Activated CD8-positive, alpha-beta memory T cell treated with anti-CD3 and anti-CD28 coated beads for 1 hour (primary cell): ENCODE measurements around the gene ADCY1.
"Not testable (repeated sequence)": the region's sequence is repeated elsewhere in the genome, so short reads cannot be mapped to it uniquely, and the experiment has no call there.

Experiments
- DNase-seq, 2 donors: peaks; one replicate each; pipeline ENCODE4 v3.0.0-alpha.2; 2020; ENCODE audit warnings: low read depth in 1 of 2; ENCODE audit errors: extremely low read depth in 1 of 2

ADCY1 gene

DNA sequence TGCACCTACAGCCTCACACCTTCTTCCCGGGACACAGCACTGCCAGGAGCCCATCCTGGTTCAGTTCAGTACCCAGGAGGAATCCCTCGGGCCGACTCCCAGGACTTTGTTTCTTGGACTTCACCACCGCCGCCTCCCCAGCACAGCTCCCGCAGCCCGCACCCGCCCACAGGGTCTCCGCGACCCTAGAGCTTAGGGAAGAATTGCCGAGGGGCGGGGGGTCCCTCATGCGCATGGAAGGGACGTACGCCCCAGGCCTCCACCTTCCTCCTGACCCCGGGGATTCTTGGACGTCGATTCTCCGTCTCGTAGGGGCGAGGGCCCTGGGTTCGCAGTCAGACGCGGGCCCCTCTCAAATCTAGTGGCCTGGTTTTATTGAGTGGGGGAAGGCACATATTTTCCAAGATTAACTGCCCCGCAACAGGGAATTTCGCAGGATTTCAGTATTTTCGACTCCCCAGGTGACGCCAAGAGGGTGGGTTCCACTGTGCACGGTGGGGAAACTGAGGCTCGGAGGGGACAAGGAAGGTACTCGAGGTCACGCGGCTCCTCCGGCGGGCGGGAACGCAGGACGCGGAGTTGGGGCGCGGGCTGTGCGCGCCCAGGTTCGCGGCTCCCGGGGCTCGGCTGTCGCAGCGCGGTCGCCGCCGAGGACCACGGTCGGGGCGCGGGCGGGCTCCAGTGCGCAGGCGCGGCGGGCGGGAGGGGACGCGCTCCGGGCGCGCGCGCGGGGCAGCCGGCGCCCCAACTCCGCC lies at the start of gene ADCY1:
Gene ADCY1 (plus strand): TSS at position 708 of the 755 bp plus-strand sequence. CDS start 176 bp downstream, outside the sequence.
- DNase-seq: no peak

DNA sequence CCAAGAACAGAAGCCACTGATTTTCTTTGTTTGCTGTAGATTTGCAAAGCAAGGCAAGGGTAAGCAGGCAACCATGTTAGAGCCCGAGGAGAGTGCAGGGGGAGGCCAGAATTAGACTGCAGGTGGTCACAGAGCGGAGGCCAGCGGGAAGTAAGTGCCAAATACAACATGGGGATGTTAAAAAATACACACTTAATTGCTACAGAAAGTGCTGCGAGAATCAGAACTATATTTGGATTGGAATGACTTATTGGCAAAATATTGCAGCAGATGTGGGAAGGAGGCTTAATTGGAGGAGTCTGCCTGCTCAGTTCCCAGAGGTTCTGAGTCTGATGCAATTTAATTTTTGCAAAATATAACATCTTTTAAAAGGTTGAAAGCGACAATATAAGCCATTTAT lies 49.7 kb upstream of the ADCY1 start:
- no peak for DNase-seq

DNA sequence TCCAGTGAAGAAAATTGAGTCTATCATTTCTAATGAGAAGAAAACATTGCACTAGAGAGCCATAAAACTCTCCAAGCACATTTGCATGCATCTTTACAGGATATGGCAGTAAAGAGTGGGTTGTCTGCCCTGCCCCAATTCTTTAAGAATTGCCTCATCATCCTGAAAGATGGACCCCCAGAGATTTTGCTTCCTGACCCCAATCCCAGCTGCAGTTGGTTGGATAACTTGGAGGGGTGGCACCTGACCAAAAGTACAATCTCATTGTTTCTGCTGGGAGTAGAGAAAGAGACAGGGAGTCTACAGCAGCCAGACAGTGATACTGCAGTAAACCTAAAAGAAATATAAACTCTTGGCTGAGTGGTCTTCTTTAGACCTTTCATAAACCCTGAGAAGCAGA lies 49.1 kb upstream of the ADCY1 start:
- DNase-seq: no peak

DNA sequence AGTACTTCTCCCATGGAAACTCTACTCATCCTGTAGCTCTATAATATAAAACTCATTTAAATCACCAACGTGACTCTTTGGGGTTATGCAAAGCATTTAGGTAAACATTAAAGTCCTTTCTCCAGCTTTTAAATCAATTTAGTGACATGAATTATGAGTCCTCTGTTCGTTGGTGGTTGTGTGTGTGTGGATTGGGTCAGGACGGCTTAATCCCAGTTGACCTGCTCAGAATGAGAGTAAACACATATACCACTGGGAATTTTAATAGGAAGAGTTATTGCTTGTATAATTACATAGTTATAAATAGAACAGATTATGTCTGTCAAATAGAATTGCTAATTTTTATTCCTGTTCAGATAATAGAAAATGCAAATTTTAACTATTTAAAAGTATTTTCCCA lies 30.7 kb upstream of the ADCY1 start:
- DNase-seq: no peak

DNA sequence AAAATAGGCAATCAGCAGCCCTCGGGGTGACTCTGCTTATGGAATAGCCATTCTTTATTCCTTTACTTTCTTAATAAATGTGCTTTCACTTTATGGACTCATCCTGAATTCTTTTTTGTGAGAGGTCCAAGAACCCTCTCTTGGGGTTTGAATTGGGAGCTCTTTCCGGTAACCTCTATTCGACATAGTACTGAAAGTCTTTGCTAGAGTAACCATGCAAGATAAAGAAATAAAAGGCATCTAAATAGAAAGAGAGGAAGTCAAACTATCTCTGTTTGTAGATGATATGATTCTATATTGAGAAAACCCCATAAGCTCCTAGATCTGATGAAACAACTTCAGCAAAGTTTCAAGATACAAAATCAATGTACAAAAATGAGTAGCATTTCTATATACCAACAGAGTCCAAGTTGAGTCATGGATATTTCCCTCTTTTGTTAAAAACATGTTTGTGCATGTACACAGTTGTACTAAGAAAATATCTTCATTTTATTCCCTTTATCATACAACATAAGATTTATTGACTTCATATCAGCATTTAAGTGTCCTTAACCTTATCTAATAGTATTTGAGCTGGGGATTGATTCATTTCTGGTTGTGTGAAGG lies 29.0 kb upstream of the ADCY1 start:
- not testable (repeated sequence) for DNase-seq

DNA sequence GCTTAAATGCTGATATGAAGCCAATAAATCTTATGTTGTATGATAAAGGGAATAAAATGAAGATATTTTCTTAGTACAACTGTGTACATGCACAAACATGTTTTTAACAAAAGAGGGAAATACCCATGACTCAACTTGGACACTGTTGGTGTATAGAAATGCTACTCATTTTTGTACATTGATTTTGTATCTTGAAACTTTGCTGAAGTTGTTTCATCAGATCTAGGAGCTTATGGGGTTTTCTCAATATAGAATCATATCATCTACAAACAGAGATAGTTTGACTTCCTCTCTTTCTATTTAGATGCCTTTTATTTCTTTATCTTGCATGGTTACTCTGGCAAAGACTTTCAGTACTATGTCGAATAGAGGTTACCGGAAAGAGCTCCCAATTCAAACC lies 25.3 kb upstream of the ADCY1 start:
- not testable (repeated sequence) for DNase-seq

DNA sequence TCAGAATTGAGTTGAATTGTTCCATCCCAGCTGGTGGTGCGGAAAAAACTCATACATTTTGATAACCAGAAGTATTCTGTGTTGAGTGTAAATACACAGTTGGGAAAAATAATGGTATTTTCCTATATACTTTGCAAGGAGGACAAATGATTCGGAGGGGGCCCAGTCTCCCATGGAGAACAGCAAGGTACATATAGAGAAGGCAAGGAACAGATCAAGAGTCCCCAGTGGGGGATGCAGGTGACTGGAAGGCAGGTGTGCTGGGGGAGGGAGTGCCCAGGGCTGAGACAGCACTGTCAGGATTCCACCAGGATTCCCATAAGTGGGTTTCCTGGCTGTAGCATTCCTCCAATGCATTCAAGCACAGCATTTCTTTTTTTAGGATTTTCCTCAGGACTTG lies 10.8 kb upstream of the ADCY1 start:
- no peak for DNase-seq

DNA sequence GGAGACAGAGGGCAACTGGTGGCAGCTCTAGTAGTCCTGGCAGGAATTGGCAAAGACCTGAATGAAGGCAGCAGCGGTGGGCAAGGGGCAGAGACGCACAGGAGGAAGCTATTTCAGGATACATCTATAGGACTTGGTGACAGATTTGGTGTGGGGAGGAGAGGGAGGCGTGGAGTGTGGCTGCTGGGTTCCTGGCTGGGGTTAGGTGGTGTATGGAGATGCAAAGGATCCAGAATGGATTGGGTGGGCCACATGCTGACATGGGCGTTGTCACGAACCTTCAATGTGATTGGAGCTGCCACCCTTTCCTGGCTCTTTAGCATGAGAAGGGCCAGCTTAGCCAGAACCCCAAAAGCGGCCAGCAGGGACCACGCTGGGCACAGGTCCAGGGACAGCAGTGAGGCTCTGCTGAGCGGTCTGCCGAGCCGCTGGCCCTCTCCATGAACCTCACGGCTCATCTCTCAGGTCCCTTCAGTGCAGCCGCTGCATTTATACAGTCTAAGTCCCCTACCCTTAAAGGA lies 10.2 kb upstream of the ADCY1 start:
- DNase-seq: no peak

DNA sequence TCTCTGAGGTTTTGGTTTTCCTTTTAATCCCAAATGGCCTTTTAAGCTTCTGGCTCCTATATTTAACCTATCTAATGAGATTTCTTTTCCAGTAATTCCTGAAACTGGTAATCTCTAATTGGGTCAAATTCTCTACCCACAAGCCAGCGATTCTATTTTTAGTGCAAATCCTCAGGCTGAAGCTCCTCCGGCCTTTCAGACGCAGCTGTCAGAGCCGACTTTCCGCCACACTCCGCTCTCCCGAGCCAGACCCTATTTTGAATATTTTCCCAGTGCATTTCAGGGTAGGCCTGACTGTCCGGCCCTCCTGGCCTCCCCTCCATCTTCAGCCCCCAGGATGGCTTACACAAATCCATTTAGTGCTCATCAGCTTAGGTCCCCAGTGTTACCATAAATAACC lies 9.7 kb upstream of the ADCY1 start:
- no peak for DNase-seq

DNA sequence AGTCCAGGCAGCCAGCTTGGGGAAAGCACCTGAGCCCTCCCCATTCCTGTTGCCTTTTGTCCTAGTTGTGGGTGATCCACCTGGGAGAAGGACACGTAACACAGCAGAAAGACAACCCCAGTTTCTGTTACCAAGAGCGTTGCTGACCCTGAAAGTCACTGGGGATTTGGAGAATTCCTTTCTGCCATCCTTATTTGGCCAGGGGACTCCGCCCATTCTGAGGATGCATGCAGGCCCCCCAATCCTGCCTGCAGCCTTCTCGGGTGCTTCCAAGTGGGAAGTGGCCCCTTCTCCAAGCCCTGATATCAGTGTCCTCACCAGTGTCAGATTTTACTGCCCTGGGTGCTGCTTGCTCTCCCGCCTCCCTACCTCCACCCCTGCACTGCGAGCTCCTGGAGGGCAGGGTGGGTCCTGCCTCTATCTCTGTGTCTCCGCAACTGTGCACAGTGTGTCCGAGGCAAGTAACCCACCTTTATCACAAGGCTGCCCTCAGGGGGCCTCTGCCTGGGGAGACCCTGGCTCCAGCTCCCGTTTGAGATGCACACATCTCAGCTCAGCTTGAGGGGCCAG lies 9.2 kb upstream of the ADCY1 start:
- DNase-seq: no peak

DNA sequence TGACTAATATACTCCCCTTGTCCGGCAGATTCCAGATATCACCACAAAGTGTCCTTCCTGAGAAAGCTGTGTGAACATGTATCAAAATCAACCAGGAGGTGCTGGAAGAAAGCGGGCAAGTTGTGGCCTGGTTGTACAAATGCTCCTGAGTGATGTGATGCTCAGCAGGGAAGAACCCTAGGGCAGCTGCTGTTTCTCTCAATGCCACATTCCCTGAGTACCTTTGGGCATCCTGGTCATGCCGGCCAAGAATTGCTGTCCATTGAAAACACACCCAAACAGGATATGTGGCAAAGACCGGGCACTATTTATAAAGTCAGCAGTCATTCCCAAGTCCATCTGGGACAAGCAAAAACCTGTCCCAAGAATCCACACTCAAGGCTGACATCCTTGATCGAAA lies 7.8 kb upstream of the ADCY1 start:
- no peak for DNase-seq

DNA sequence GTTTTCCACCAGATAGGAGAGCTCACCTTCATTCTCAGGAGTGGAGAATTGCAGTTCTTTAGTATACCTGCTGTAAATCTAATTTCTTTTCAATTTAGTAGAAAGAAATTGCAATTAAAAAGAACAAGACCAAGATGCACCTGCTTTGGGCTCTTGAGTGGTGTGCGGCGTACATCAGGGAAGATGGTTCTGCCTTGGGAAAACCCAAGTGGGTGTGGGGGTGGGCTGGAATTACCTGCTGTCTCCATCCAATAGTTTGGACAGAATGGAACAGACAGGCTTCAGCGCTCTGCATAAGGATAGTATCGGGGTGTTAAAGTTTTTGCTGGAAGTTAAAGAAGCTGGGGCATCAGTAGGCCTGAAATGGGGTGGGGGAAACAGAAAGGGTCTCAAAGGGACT lies 7.2 kb upstream of the ADCY1 start:
- DNase-seq: no peak

DNA sequence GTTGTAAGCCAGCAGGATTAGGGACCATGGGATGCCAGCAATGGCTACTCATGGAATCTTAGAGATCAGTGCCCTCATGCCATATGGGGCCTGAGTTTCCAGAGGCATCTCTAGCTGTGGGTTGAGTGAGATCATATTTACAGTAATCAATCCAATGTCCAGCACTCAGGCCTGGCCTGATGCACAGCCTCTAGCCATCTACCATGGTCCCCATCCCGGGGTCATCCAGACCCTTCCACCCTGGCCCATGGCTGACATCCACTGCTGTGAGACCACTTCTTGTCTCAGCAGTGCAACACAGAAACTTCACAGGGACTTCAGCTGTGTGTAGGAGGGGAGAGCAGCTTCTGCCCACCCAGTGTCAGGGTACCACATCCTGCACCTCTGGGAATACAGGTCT lies 6.5 kb upstream of the ADCY1 start:
- DNase-seq: no peak

DNA sequence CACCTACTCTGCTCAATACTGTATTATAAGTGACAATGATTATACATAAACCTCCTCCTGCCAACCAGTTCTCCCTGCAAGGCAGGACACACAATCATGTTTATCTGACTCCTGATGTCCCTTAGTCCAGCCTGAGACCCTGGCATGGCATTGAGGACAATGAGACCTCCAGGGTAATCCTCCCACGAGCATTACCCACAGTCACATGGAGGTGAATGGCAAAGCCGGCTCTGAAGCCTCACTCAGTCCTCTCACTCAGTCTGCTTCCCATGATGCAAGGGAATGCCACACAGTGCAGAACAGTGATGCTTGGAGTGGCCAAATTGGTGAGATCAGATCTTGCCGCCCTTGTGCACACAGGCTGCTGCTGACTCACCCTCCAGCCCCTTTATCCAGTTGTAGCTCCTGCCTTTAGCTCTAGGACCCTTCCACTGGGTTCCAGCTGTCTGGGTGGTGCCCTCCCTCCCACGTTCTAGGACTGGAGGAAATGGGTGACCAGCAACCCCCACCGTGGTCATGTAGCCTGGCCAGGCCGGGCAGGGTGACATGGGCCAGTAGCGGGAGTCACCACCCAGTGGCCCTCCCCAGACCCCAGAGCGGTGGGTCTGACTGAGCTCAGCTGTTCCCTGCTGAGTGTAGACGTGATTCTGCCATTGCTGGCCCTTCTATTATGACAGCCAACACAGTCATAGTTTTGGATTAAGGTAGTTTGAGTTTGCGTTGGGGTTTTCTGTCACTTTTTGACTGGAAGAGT lies 5.5 kb upstream of the ADCY1 start:
- no peak for DNase-seq

DNA sequence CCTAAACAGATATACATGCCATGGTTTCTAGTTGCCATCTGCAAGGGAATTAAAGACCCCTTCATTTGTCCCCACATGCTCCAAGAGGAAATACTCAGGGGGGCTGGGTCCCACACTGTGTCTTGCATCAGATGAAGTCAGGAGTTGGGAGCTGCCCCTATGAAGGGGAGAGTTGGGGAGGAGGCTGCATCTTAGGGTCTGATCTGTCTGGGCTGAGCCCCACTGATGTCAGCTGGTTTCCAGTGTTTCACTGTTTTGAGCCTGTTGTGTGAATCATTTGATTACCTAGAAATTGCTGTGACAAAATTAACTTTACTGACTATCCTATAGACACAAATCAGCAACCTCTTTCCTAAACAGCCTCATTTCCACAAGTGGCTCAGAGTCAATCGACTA lies 4.9 kb upstream of the ADCY1 start:
- DNase-seq: no peak

DNA sequence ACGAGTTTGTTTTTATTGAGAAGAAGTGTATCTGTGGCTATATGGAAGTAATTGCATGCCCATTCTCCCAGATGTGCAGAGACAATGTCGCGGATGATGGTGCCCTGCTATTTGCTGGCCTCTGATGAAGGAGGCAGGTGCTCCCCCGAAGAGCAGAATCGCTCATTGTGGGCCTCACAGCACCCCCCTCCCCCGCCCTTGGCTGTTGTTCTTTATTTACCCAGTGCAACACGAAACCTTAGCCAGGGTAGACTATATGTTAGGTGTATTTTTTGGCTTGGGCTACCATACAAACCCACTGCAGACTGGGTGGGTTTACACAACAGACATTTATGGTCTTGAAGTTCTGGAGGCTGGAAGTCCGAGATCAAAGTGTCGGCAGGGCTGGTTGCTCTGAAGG lies 3.4 kb upstream of the ADCY1 start:
- DNase-seq: no peak

DNA sequence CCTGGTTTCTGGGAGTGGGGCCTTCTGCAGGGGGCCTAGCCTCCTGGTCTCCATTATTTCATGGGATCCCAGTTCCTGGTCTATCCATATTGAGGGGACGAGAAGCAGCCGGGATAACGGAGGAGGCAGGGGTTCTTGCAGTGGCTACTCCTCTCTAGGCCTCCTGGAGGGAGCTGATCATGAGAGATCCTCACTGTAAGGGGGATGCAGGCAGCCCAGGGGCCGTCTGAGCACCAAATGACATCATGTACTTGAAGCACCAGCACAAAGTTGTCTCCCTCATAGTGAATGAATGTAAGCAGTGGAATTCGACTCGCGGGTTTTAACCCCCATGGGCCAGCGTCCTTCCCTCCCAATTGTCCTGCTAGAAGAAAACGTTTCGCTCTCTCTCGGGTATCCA lies 964 bp upstream of the ADCY1 start:
- DNase-seq: no peak

DNA sequence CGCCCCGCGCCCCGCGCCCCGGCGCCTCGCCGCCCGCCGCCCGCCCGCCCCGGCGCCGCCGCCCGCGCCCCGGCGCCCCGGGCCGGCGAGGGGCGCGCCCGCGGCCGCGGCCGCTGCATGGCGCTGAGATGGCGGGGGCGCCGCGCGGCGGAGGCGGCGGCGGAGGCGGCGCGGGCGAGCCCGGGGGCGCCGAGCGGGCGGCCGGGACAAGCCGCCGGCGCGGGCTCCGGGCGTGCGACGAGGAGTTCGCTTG lies 174 bp downstream of the ADCY1 start:
- DNase-seq: no peak

DNA sequence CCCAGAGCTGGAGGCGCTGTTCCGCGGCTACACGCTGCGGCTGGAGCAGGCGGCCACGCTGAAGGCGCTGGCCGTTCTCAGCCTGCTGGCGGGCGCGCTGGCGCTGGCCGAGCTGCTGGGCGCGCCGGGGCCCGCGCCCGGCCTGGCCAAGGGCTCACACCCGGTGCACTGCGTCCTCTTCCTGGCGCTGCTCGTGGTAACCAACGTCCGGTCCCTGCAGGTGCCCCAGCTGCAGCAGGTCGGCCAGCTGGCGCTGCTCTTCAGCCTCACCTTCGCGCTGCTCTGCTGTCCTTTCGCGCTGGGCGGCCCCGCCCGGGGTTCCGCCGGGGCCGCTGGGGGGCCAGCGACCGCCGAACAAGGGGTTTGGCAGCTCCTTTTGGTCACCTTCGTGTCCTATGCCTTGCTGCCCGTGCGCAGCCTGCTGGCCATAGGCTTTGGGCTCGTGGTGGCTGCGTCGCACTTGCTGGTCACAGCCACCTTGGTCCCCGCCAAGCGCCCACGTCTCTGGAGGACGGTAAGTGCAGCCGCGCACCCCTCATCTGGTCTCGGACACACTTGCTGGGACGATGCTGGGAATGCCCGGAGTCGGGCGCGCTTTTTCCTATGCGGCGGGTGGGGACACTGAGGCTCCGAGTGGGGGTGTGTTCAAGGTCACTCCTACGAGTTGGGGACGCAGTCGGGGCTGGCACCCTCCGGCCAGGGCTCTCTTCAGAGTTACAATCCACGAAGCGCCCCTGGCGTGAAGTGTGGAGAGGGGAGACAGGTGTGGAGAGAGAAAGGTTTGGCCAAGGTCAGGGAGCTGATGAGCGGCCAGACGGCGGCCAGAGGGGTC lies 717 bp downstream of the ADCY1 start:
- no peak for DNase-seq

DNA sequence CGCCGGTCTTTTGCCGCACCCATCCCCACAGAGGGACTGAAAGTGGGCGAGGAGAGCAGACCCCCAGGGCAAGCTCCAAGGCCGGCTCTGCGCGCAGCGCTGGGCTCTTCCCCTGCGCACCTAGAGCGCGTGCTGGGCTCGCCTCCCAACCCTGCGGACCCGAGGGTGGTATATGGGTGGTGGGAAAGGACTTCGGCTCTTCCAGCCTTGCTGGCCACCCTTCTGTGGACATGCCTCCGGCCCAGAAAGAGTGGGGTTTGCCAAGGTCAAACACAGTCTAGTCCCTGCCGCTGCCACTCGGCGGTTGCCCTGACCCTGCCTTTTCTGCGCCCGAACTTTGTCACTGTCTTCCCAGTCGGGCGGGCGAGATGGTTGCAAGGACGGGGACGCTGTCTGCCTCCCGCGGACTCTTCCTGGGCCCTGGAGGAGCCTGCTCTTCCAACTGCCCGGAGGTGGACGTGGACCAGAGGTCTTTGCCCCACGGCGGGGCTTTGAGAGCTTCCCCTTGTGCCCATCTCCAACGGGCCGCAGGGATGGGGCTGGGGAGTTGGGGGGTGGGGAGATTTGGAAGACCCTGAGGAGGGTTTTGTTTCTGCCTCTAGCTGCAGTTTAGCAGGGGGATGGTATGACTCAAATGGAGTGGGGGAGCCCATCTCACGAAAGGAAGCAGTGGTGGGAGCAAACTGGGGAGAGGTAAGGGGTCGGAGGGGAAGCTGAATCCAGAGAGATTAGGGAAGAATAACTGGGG lies 1.5 kb downstream of the ADCY1 start:
- DNase-seq: no peak
